Measurements from ENCODE around the gene ANKRD10. TPM values are rescaled to one million over a fixed set of nuclear protein-coding genes. Genes with fewer than 3 reads are reported as not detected.

Gene ANKRD10
- total RNA-seq, 4 donors from 2014 or later, result 128 to 268 (median 235) TPM

DNA sequence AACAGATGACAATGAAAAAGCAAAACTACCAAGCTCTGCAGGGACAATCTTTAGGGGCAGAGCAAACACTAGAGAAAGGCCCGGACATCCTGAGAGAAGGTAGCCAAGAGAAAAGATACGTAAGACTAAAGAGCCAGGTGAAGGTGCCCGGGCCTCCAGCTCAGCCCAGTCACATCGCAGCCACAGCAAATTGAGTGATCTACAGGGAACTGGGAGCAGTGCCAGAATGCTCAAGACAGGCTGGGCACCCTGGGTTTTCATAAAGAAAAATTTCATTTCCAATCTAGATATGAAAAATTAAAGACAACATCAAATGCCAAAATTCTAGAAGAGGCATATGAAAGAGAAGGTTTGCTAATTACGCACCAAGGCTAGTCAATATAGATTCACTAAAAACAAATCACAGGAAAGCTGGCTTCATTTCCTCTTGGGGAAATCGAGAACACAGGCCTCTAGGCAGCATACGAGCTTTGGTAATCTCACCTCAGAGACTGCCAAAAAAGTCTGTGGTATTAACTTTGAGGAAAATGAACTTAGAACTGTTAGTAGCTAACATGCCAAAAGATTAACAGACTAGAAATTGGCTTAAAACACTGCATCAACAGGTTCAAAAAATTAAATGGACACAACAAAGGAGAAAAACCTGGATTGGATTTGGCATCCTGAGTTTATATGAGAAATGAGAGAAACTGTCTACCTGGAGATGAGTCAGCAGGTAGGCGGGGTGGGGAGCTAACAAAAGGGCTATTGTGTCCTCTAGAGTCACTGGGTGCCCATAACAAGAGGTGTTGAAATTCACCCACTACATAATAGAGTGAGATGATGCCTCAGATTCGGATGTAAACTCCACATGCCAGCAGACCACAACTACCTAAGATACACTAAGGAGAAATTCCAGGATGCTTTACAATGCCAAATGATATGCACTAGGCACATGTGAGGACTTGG is 6.6 kb downstream of the ANKRD10 start:
- no peak for DNase-seq
- Histone ChIP-seq H3K27ac (peak overlapping the region in 1 of 2 donors; percentile 1), H3K36me3 (no peaks in the 10 kb centered on the region), H3K27me3 (no peaks in the 10 kb centered on the region), H3K4me1 (peaks cover 6 to 15% of the 10 kb centered on the region in 2 donors), H3K9me3 (no peaks in the 10 kb centered on the region), H3K4me3 (no peak overlapping the region)
- intact Hi-C loops (cut with DNase I; ENCODE audit: low total_unique reads), result no loop called here
- TF ChIP-seq CTCF (IDR thresholded peaks at IDR 0.05), result no peak
- TF ChIP-seq POLR2A (IDR thresholded peaks at IDR 0.05), result no peak

GRCh38 chr13:110907301-110907700 is 7.6 kb downstream of the ANKRD10 start:
- H3K27ac ChIP-seq, result no peak overlapping the region
- peaks cover 4 to 12% of the 10 kb centered on the region in 2 donors for H3K4me1 ChIP-seq
- no peaks in the 10 kb centered on the region for H3K9me3 ChIP-seq
- no peak for DNase-seq
- H3K27me3 ChIP-seq, result no peaks in the 10 kb centered on the region
- TF ChIP-seq CTCF (IDR thresholded peaks at IDR 0.05) (no peak), POLR2A (IDR thresholded peaks at IDR 0.05) (no peak)
- intact Hi-C loops (cut with DNase I; ENCODE audit: low total_unique reads), result no loop called here
- H3K4me3 ChIP-seq, result no peak overlapping the region
- no peaks in the 10 kb centered on the region for H3K36me3 ChIP-seq

- Histone ChIP-seq H3K27me3 (no peaks in the 10 kb centered on the region), H3K9me3 (no peaks in the 10 kb centered on the region), H3K4me3 (no peak overlapping the region), H3K36me3 (peaks cover 0 to 2% of the 10 kb centered on the region in 2 donors), H3K27ac (no peak overlapping the region), H3K4me1 (peaks cover 4 to 9% of the 10 kb centered on the region in 2 donors)
- DNase-seq, result no peak
- TF ChIP-seq POLR2A (IDR thresholded peaks at IDR 0.05), result no peak
- TF ChIP-seq CTCF (IDR thresholded peaks at IDR 0.05), result no peak
- intact Hi-C loops (cut with DNase I; ENCODE audit: low total_unique reads), result no loop called here
Measured at GRCh38 chr13:110904748-110905147, 10.1 kb downstream of the ANKRD10 start.

DNA sequence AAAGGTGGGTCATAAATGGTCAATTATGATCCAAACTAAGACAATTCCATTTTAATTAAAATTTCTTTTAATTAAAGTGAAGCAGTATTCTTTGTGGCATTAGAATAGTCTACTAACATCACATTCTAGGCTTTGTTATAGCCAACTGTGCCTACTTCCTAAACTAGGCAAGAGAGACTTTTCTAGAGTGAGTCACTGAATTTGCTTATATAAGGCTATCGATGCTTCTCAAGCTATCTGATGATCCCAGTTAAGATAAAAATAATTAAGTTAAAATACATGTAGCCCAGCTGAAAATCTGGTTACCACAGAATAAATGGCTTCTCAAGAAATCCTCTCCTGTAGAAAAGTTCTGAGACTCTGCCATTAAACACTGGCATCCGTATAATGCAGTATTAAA is 12.5 kb downstream of the ANKRD10 start:
- DNase-seq, result no peak
- H3K9me3 ChIP-seq, result no peaks in the 10 kb centered on the region
- H3K4me3 ChIP-seq, result no peak overlapping the region
- TF ChIP-seq POLR2A (IDR thresholded peaks at IDR 0.05) (no peak), CTCF (IDR thresholded peaks at IDR 0.05) (no peak)
- intact Hi-C loops (cut with DNase I; ENCODE audit: low total_unique reads), result no loop called here
- H3K27ac ChIP-seq, result no peak overlapping the region
- H3K4me1 ChIP-seq, result peaks cover 0 to 5% of the 10 kb centered on the region in 2 donors
- H3K36me3 ChIP-seq, result peaks cover 0 to 2% of the 10 kb centered on the region in 2 donors
- no peaks in the 10 kb centered on the region for H3K27me3 ChIP-seq

- Histone ChIP-seq H3K27ac (no peak overlapping the region), H3K4me3 (no peak overlapping the region), H3K27me3 (no peaks in the 10 kb centered on the region), H3K9me3 (no peaks in the 10 kb centered on the region), H3K4me1 (no peaks in the 10 kb centered on the region), H3K36me3 (peaks cover 0 to 2% of the 10 kb centered on the region in 2 donors)
- no peak for DNase-seq
- TF ChIP-seq CTCF (IDR thresholded peaks at IDR 0.05) (no peak), POLR2A (IDR thresholded peaks at IDR 0.05) (no peak)
- intact Hi-C loops (cut with DNase I; ENCODE audit: low total_unique reads), result no loop called here
Measured at GRCh38 chr13:110897521-110897920, 17.3 kb downstream of the ANKRD10 start.
